ENCODE measurements around the gene SPATA21.
"Not testable (repeated sequence)": the region's sequence is repeated elsewhere in the genome, so short reads cannot be mapped to it uniquely, and the experiment has no call there.

SPATA21 gene

GRCh38 chr1:16383888-16384287, 53.3 kb downstream of the SPATA21 start:
- DNase-seq (ENCODE audit: low read depth in 2 of 2): no peak

GRCh38 chr1:16380868-16381267, 56.4 kb downstream of the SPATA21 start:
- DNase-seq (ENCODE audit: low read depth in 2 of 2): no peak

- DNase-seq (ENCODE audit: low read depth in 2 of 2): no peak
Observed at GRCh38 chr1:16378443-16378842, 58.8 kb downstream of the SPATA21 start.

DNA sequence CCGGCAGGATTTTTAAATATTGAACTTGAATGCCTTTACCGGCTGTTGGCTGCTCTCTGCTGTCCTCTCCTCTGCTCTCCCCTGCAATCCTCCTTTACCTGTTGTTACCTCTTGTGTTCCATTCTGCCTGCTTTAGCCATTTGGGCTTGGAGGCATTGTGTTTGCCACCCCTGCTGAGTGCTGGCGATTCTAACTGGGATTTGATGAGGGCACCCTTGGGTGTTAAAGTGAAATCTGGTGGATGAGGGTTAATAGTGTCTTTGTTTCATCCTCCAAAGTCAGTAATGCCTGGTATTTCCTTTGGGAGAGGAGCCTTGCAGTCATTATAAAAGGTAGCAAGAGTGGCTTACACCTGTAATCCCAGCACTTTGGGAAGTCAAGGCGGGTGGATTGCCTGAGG, 60.3 kb downstream of the SPATA21 start:
- no peak for DNase-seq (ENCODE audit: low read depth in 2 of 2)

DNA sequence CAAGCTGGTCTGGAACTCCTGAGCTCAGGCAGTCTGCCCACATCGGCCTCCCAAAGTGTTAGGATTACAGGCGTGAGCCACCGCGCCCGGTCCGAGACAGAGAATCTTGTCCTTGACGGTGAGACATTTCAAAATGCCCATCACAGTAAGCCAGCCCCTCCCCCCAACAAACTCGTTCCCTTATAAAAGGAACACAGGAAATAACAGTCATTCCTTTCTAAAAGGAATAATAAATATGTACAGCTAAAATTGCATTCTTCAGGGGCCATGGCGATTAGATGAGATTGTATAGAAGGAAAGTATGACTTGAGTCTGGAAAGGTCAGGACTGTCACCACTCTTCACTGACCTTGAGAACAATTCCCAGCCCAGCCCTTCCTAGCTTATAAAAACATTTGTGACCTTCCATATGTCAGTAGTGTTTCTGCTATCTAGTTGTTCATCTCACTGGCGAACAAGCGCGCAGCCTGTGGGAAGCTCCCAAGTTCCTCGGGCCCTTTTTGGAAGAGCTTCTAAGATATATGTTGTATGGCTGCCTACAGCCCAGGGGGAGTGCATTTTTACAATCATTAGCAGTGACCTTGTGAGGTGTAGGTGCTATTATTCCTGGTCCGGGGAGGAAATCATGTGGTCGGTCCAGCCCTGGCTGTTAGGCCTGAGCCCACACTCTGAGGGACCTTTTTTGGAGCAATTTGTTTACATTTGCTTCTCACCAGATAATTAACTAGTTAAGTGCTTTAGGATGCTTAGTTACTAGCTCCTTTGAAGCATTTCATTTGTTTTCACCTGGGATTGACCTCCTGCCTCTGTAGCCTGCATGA, 61.5 kb downstream of the SPATA21 start:
- DNase-seq (ENCODE audit: low read depth in 2 of 2): no peak

DNA sequence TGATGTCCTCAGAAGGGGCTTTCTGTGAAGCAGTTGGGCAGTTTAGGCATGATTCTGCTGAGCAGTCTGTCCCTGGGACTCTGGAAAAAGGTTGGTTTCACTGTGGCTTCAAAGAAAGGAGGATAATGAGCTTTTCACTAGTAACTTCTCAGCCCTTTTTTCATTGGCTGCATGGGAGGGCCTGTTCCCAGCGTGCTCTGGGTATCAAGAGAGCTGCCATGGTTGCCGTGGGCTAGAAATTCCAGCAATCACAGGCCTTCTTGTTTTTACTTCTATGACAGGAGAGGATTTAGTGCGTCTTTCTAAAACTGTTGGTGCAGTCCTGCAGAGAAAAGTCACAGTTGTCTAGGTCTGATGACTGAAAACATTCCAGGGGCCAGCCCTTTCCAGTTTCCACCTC, 63.0 kb downstream of the SPATA21 start:
- no peak for DNase-seq (ENCODE audit: low read depth in 2 of 2)

GRCh38 chr1:16372535-16373285, 64.5 kb downstream of the SPATA21 start:
- DNase-seq (ENCODE audit: low read depth in 2 of 2): no peak

- no peak for DNase-seq (ENCODE audit: low read depth in 2 of 2)
Observed at GRCh38 chr1:16371725-16372124, 65.5 kb downstream of the SPATA21 start.

- no peak for DNase-seq (ENCODE audit: low read depth in 2 of 2)
Observed at GRCh38 chr1:16369821-16370220, 67.4 kb downstream of the SPATA21 start.

DNA sequence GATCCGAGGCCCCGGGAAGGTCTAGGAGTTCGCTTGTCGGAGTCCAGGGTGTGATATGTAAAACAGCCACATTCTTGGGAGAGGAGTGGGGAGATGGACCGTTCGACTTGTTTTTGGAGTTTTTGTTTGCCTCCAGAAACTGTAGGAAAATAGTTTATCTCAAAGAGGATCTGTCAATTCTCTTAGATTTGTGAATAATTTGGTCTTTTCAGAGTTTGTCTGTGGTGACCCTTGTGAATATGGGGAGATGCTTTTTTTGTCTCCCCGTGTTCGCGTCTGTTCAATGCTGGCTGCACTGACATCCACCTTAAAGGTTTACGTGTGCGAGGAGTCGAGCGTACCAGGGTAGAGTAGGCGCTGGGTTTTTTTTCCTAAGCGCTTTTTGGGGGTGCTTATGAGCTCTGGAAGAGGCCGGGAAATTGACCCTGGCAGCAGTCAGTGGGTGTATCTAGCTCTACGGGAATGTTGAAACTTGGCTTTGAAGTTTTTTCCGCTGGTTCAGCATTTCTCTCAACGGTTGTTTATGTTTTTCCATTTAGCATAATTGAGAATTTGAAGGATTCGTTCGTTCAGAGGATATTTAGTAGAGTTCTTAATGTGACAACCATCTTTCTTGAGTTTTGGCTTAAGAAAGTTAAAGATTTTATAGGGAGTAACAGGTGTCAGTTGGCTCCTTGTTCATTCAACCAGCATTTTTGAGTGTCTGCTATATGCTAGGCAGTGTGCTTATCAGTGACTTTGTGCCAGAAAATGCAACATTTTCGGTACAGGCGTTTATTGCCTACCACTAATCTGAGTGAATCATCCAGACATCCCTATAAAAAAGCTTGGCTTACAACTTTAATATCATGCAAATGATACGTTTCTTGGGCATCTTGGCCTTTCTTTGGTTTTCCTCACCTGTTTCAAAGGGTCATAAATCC, 69.0 kb downstream of the SPATA21 start:
- DNase-seq (ENCODE audit: low read depth in 2 of 2): no peak

GRCh38 chr1:16367258-16367967, 69.8 kb downstream of the SPATA21 start:
- DNase-seq (ENCODE audit: low read depth in 2 of 2): peak; percentile 78 to 85

DNA sequence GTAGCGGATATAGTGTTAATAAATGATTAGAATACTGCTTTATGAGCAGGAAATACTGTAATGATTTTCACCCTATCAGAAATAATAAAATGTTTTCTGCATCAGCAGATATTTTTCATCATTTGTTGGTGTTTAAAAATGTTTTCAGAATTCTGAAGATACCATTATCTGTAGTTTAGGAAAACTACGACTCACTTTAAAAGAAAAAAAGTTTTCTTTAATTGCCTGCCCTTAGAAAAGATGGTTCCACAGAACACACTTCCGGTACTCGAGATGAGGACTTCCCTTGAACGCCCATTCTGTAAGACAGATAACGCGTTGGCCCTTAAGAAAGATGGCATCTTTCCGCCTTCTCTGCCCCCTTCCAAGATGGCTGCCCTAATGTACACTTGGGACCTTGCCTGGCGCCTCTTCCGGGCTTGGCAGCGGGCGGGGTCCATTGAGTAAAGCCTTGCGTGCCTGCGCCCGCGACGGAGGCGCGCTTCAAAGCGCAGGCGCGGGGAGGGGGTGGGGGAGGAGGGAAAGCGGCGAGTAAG, 70.4 kb downstream of the SPATA21 start, which contains the start of gene SZRD1:
TSS of gene SZRD1 (plus strand) at position 521 of the 536 bp plus-strand sequence. CDS start 16 bp downstream, outside the sequence.
- DNase-seq (ENCODE audit: low read depth in 2 of 2): peak; percentile 95

DNA sequence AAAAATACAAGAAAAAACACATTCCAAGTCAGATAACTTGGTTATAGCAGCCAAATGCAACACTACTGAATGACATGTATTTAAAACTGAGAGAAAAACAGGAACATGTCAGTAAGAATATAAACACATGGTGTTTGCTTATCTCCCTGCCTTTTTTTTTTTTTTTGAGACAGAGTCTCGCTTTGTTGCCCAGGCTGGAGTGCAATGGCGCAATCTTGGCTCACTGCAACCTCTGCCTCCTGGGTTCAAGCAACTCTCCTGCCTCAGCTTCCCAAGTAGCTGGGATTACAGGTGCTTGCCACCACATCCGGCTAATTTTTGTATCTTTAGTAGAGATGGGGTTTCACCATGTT, 72.1 kb downstream of the SPATA21 start:
- not testable (repeated sequence) for DNase-seq (ENCODE audit: low read depth in 2 of 2)

GRCh38 chr1:16356867-16357266, 80.4 kb downstream of the SPATA21 start:
- no peak for DNase-seq (ENCODE audit: low read depth in 2 of 2)

DNA sequence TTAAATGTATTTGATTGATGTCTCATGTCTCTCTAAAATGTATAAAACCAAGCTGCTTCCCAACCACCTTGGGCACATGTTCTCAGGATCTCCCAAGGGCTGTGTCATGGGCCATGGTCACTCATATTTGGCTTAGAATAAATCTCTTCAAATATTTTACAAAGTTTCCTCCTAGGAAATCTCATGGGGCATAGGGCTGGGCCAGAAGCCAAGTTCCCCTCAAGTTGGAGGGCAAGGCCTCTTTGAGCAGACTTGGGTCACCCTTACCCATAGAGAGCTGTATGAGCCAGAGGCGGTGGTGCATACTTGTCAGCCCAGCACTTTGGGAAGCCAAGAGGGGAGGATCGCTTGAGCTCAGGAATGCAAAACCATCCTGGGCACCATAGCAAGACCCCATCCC, 82.6 kb downstream of the SPATA21 start:
- no peak for DNase-seq (ENCODE audit: low read depth in 2 of 2)

GRCh38 chr1:16352842-16353535, 84.2 kb downstream of the SPATA21 start:
- no peak for DNase-seq (ENCODE audit: low read depth in 2 of 2)

DNA sequence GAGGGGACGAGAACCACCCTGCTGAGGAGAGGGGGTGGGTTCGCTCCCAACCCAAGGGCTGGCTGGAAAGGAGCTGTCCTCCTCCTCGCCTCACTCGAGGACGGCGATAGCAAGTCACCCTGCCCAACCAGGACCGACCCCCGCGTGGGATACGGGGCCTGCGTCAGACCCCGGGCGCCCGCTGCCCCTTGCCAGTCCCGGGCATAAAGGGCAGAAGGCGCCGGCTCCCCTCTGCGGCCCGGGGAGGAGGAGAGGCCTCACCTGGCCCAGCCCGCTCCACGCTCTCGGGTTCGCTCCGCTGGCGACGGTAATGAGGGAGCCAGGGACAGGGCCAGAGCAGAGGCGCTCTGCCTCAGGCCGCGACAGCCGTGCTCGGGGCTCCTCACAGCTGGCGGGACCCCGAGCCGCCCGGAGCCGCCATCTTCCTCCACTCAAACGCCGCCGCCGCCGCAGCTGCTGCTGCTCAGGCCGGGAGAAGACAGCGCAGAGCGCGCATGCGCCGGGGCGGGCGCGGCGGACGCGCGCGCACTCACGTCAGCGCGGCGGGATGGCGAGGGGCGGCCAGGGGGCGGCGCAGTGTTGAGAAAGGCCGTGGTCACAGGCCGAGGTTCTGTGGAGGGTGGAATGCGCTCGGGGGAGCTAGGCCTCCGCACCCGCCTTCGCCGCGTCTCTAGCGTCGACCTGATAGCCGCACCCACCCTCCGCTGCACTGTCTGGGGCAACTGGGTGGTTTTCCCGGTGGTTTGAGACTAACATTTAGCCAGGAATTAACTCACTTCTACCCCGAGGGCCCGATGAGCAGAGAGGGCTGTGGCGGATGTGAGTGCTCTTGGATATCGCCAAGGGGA, 85.0 kb downstream of the SPATA21 start, which contains the start of gene FBXO42:
TSS of gene FBXO42 (minus strand) at position 487 of the 848 bp plus-strand sequence. CDS start 37,062 bp downstream, outside the sequence.
- peak; percentile 77 to 88 for DNase-seq (ENCODE audit: low read depth in 2 of 2)

- DNase-seq (ENCODE audit: low read depth in 2 of 2): no peak
Observed at GRCh38 chr1:16351456-16351993, 85.7 kb downstream of the SPATA21 start.

- no peak for DNase-seq (ENCODE audit: low read depth in 2 of 2)
Observed at GRCh38 chr1:16349847-16350406, 87.3 kb downstream of the SPATA21 start.

All from stimulated activated CD8-positive, alpha-beta memory T cell treated with anti-CD3 and anti-CD28 coated beads, Interleukin-7, amount 100 ng/mL, for 4 hours (primary cell).